Mucosa of descending colon (tissue), 3 donors: ENCODE data around the gene MACF1. TPM values are rescaled to one million over a fixed set of nuclear protein-coding genes. Genes with fewer than 3 reads are reported as not detected.
"Not testable (repeated sequence)": the region's sequence is repeated elsewhere in the genome, so short reads cannot be mapped to it uniquely, and the experiment has no call there.

ENCODE experiments used
- ATAC-seq: fragments of 200-7000 bp; cut with Tn5 transposase; one replicate; pipeline ENCODE4 v1.9.1; 2020; ENCODE audit warnings: mild to moderate bottlenecking, moderate library complexity
- DNase-seq, 3 donors: peaks; one replicate each; pipeline ENCODE4 v3.0.0-alpha.2; 2020
- H3K36me3 ChIP-seq: fragments of 200-600 bp; one replicate; pipeline ENCODE4 v1.8.0; 2021; ENCODE audit warnings: low read depth, mild to moderate bottlenecking
- H3K4me1 ChIP-seq: fragments of 200-600 bp; one replicate; pipeline ENCODE4 v1.8.0; 2021; ENCODE audit warnings: low read depth, mild to moderate bottlenecking
- H3K4me3 ChIP-seq: fragments of 200-600 bp; one replicate; pipeline ENCODE4 v1.8.0; 2021; ENCODE audit warnings: mild to moderate bottlenecking
- H3K9me3 ChIP-seq: fragments of 200-600 bp; one replicate; pipeline ENCODE4 v1.8.0; 2021; ENCODE audit warnings: mild to moderate bottlenecking
- intact Hi-C, 2 donors: fragments of 100-400 bp; cut with DNase I in 1 of 2; cut with micrococcal nuclease in 1 of 2; formaldehyde crosslinking; loops; one replicate each; pipeline versions ENCODE4 v1.11.0 to v1.11.1; 2022; cut with DNase I, micrococcal nuclease
- total RNA-seq, 3 donors: library from RNA; stranded (reverse); fragmentation: NEBNext Ultra II Directional in 2 of 3; extraction: Animal tissue kit (Norgen Biotek cat#: 25700) in 2 of 3; gene quantifications; one replicate each; pipeline versions ENCODE4 v1.2.1 to v1.2.4, GENCODE V29; 2021 to 2023
- TF ChIP-seq, protein P1 (sequence below): fragments of 200-600 bp; IDR thresholded peaks from one replicate; pipeline ENCODE4 v1.8.0; 2022; ENCODE audit warnings: antibody characterized with exemption, mild to moderate bottlenecking
- donor health status: DM: no; HTN: no; CAD: no; lungs with moderate emphysema.
- donor health status: DM: no; HTN: no; CAD: no.
- donor health status: DM: no; HTN: yes; CAD: no.

The MACF1 gene
- total RNA-seq, 3 donors from 2014 or later = 146 to 362 (median 156) TPM

DNA sequence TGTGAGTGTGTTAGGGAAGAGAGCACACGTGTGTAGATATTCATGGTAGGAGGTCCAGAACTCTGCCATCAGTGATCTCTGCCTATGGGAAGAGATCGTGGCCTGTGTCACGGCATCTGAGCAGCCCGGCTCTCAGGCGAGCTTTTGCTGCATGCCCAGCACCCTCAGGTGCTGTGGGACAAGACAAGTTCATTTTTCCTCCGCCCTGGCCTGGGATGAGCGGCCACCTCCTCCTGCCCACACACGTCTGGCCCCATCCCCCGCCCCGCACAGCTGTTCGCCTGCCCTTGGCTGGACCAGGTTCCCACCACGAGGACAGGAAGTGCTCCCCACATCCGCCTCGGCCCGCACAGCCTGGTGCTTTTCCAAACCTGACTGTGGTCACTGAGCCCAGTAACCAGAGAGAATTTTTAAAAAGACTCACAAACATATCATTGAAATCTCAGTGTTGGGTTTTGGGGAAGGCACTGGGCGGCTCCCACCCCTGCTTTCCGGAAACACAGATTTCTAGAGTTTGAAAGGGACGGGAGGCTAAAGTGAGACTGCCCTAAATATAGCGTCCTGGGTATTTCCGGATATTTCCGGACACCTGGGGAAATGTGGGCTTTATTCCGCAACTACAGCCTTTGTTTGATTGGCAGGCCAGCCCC lies 305.0 kb downstream of the MACF1 start:
- peak; percentile 61 for ATAC-seq
- no peaks in the 10 kb centered on the region for H3K9me3 ChIP-seq

DNA sequence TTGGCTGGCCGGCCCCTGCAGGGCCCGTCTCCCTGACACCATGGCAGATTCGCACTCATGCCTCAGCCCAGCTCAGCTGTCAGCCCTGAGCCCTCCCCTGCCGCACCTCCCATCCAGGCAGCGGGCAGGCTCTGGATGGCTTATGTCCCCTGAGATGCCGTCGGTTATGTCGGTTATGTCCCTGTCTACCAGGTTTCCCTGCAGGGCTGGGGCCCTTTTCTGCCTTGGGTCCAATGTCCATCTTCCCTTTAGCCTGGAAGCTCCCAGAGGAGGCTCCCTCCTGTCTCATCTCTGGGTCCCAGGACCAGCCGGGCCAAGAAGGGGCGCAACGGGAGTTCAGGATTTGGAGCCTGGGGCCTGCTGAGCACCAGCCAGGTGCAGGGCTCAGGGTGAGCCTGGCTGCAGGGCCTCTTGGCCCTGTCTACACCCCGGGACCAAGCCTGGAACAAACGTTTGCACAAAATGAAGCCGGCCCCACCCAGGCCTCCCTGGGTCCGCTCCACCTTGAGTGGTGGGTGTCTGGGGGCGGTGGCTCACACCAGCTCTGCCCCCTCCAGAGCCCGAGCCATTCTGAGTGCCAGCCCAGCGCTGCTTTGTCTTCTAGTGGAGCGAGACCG lies 306.2 kb downstream of the MACF1 start:
- intact Hi-C loops, H3K36me3 ChIP-seq, H3K4me3 ChIP-seq, DNase-seq, H3K9me3 ChIP-seq, ATAC-seq, H3K4me1 ChIP-seq: not testable (repeated sequence)

More for the DNA sequence above, 305.0 kb downstream of the MACF1 start:
- H3K4me3 ChIP-seq = no peak overlapping the region
- TF ChIP-seq, protein P1, sequence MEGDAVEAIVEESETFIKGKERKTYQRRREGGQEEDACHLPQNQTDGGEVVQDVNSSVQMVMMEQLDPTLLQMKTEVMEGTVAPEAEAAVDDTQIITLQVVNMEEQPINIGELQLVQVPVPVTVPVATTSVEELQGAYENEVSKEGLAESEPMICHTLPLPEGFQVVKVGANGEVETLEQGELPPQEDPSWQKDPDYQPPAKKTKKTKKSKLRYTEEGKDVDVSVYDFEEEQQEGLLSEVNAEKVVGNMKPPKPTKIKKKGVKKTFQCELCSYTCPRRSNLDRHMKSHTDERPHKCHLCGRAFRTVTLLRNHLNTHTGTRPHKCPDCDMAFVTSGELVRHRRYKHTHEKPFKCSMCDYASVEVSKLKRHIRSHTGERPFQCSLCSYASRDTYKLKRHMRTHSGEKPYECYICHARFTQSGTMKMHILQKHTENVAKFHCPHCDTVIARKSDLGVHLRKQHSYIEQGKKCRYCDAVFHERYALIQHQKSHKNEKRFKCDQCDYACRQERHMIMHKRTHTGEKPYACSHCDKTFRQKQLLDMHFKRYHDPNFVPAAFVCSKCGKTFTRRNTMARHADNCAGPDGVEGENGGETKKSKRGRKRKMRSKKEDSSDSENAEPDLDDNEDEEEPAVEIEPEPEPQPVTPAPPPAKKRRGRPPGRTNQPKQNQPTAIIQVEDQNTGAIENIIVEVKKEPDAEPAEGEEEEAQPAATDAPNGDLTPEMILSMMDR = no peak
- DNase-seq = peak; percentile 40 to 82 (median 52)
- intact Hi-C loops = no loop called here
- H3K4me1 ChIP-seq = peaks cover 3% of the 10 kb centered on the region
- H3K36me3 ChIP-seq = no peaks in the 10 kb centered on the region

DNA sequence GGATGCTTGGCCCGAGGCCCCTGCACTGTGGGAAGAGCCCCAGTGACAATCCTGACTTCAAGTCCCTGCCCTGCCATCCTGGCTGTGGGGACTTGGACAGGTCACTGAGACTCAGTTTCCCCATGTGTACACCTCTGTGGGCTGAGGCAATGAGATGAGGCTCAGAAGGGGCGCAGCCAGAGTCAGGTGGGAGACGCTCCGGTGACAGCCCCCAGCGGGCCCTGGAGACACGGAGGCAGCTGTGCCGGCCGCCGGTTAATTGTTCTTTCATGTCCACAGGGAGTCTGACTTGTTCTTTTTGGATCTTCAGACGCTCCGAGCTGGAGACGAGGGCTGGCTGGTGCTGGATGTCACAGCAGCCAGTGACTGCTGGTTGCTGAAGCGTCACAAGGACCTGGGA lies 307.0 kb downstream of the MACF1 start:
- ATAC-seq, DNase-seq, H3K4me1 ChIP-seq, H3K36me3 ChIP-seq, intact Hi-C loops, H3K4me3 ChIP-seq, H3K9me3 ChIP-seq: not testable (repeated sequence)

DNA sequence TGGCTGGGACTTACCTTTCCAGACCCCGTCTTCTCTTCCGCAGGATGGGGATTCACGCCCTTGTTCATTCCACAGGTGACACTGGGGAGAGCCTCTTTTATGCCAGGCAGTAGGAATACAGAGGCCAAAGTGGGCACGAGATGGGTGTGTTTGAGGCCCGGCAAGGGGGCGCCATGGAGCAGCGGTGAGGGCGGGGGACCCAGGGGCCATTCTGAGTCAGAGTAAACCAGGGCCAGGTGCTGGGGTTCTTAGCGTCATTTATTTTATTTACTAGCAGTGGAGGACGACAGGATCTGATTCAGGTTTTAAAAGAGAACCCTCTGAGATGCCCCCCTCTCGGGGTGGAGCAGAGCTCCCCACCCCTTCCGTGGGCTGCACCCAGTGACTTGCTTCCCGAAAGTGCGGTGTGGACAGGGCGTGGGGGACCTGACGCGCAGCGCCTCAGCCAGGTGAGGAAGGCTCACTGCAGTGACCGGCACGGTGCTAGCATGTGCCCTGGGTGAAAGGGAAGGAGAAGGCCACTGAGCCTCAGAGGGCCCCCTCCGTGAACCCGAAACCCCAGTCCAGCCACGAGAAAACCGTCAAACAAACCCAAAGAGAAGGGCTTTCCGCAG lies 307.8 kb downstream of the MACF1 start:
- H3K36me3 ChIP-seq, H3K4me3 ChIP-seq, H3K9me3 ChIP-seq, H3K4me1 ChIP-seq, intact Hi-C loops, DNase-seq: not testable (repeated sequence)
- peak; percentile 35 for ATAC-seq

DNA sequence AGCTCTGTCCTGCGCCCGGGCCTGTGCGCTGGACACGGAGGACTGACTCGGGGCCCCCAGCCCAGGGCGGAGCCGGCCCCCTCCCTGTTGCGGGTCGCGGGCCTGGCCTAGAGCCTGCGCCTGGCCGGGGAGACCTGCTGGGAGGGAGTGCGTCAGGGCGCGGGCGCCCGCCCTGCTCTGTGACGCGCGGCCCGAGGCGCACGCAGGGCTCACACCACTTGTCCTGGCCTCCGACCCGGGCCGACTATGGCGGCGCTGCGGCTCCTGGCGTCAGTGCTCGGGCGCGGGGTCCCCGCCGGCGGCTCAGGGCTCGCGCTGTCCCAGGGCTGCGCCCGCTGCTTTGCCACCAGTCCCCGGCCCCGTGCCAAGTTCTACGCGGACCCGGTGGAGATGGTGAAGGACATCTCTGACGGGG lies 310.2 kb downstream of the MACF1 start:
- H3K4me3 ChIP-seq, intact Hi-C loops, H3K36me3 ChIP-seq, DNase-seq, H3K9me3 ChIP-seq, H3K4me1 ChIP-seq: not testable (repeated sequence)
- ATAC-seq = peak; percentile 42

DNA sequence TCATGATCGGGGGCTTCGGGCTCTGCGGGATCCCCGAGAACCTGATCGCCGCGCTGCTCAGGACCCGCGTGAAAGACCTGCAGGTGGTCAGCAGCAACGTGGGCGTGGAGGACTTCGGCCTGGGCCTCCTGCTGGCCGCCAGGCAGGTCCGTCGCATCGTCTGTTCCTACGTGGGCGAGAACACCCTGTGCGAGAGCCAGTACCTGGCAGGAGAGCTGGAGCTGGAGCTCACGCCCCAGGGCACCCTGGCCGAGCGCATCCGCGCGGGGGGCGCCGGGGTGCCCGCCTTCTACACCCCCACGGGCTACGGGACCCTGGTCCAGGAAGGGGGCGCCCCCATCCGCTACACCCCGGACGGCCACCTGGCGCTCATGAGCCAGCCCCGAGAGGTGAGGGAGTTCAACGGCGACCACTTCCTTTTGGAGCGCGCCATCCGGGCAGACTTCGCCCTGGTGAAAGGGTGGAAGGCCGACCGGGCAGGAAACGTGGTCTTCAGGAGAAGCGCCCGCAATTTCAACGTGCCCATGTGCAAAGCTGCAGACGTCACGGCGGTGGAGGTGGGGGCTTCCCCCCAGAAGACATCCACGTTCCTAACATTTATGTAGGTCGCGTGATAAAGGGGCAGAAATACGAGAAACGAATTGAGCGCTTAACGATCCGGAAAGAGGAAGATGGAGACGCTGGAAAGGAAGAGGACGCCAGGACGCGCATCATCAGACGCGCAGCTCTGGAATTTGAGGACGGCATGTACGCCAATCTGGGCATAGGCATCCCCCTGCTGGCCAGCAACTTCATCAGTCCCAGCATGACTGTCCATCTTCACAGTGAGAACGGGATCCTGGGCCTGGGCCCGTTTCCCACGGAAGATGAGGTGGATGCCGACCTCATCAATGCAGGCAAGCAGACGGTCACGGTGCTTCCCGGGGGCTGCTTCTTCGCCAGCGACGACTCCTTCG lies 310.9 kb downstream of the MACF1 start:
- H3K36me3 ChIP-seq, DNase-seq, H3K4me1 ChIP-seq, intact Hi-C loops, H3K9me3 ChIP-seq, H3K4me3 ChIP-seq: not testable (repeated sequence)
- peak; percentile 11 for ATAC-seq

DNA sequence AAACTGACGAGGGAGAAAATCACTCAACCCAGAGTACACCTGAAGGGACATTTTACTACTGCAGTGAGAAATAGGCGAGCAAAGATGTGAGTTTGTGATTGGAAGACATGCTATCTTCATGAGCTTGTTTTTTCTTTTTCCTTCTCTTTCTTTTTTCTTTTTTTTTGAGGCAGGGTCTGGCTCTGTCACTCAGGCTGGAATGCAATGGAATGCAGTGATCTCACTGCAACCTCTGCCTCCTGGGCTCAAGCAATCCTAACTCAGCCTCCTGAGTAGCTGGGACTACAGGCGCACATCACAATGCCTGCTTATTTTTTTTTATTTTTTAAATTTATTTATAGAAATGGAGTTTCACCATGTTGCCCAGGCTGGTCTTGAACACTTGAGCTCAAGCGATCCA lies 312.3 kb downstream of the MACF1 start:
- H3K4me3 ChIP-seq, H3K36me3 ChIP-seq, H3K9me3 ChIP-seq, DNase-seq, ATAC-seq, H3K4me1 ChIP-seq, intact Hi-C loops: not testable (repeated sequence)

DNA sequence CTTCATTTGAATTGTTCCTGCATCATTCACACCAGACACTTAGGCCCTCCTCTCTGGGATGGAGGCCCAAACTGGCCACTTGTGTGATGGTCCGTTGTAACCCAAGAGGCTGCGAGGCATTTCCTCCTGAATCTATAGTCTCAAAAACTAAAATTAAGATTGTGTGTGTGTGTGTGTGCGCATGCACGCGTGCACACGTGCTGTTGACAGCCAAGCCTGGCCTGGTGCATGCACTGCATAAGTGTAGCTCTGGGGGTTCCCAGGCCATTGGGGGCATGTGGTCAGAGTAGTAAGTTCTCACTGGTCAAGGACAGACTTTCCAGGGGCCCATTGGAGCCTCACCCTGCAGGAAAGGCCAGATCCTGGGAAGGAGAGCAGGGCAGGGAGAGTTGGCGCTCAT lies 313.4 kb downstream of the MACF1 start:
- H3K4me1 ChIP-seq, H3K36me3 ChIP-seq, DNase-seq, H3K9me3 ChIP-seq, H3K4me3 ChIP-seq, ATAC-seq, intact Hi-C loops: not testable (repeated sequence)

DNA sequence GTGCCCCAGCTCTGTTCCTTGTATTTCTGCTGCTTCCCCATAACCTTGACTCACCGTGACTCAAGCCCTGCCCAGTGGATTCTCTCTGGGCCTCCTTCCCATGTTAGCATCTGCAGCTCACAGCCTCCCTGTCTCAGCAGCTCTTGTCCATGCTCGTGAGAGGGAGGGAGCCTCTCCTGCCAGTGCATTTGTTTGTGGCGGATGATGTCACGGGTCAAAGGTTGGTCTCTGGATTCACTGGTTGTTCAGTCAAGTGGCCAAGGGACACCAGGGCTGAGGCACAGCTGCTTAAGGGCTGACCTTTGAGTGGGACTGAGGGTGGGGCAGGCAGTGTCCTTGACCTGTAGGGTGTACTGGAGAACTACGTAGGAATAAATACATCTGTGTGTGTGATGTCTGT lies 314.9 kb downstream of the MACF1 start:
- ATAC-seq = peak; percentile 90
- intact Hi-C loops, H3K36me3 ChIP-seq, H3K4me1 ChIP-seq, H3K9me3 ChIP-seq, H3K4me3 ChIP-seq: not testable (repeated sequence)
- peak in 1 of 3 donors; percentile 30 for DNase-seq

DNA sequence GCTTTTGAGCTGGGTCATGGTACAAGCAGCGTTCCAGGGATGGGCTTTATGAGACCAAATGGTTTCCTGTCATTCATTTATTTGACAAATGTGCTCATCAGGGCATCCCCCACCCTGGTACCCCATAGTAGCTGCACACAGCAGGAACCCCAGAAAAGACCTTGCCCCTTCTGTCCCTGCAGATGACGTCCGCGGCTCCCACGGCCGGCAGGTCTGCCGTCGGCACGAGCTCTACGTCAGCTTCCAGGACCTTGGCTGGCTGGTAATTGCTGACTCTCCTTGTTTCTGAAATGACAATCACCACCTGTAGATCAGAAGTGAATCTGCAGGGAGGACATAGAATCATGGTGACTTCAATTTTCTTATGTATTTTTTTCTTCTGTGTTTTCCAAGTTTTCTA lies 317.7 kb downstream of the MACF1 start:
- DNase-seq, H3K4me3 ChIP-seq, H3K36me3 ChIP-seq, ATAC-seq, H3K9me3 ChIP-seq, intact Hi-C loops: not testable (repeated sequence)
- H3K4me1 ChIP-seq = peaks cover 20% of the 10 kb centered on the region
